ENCODE measurements around the gene PPM1H. TPM values are rescaled to one million over a fixed set of nuclear protein-coding genes. Genes with fewer than 3 reads are reported as not detected.

PPM1H gene
- total RNA-seq, 1 donor from 2014 or later, result 6.3 TPM

DNA sequence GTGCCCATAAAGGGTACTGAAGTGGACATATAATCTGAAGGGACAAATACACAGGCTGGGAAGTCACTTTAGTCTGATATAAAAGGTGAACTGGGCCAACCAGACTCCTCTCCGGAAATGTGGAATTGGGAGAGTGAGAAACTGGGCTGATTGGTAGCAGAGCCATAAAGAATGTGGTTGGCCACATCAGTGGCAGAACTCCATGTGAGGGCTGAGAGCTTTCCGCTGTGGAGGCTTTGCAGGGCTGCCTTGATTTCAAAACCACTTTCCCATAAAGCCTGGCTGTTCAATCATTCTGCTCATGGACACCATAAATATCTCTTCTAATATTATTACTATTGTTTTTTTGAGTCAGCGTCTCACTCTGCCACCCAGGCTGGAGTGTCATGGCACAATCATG, 248.0 kb downstream of the PPM1H start:
- H3K4me1 Mint-ChIP-seq (ENCODE audit: low read depth, unreplicated experiment), result no peaks in the 10 kb centered on the region
- TF ChIP-seq CTCF (IDR thresholded peaks at IDR 0.05; ENCODE audit: partially characterized antibody, unreplicated experiment), result no peak
- DNase-seq, result no peak
- no peak overlapping the region for H3K4me3 Mint-ChIP-seq (ENCODE audit: unreplicated experiment)
- H3K27me3 Mint-ChIP-seq (ENCODE audit: unreplicated experiment), result peaks cover 2% of the 10 kb centered on the region
- peaks cover 2% of the 10 kb centered on the region for H3K9me3 Mint-ChIP-seq (ENCODE audit: unreplicated experiment)
- H3K27ac Mint-ChIP-seq (ENCODE audit: unreplicated experiment), result no peak overlapping the region
- H3K36me3 Mint-ChIP-seq (ENCODE audit: unreplicated experiment), result no peaks in the 10 kb centered on the region

- Mint-ChIP-seq H3K36me3 (ENCODE audit: unreplicated experiment) (no peaks in the 10 kb centered on the region), H3K4me3 (ENCODE audit: unreplicated experiment) (no peak overlapping the region), H3K4me1 (ENCODE audit: low read depth, unreplicated experiment) (no peaks in the 10 kb centered on the region), H3K9me3 (ENCODE audit: unreplicated experiment) (peaks cover 2% of the 10 kb centered on the region), H3K27ac (ENCODE audit: unreplicated experiment) (no peak overlapping the region), H3K27me3 (ENCODE audit: unreplicated experiment) (peaks cover 2% of the 10 kb centered on the region)
- no peak for TF ChIP-seq CTCF (IDR thresholded peaks at IDR 0.05; ENCODE audit: partially characterized antibody, unreplicated experiment)
- DNase-seq, result no peak
Measured at GRCh38 chr12:62684570-62685295, 250.2 kb downstream of the PPM1H start.

- TF ChIP-seq CTCF (IDR thresholded peaks at IDR 0.05; ENCODE audit: partially characterized antibody, unreplicated experiment), result no peak
- no peak for DNase-seq
- no peak overlapping the region for H3K27ac Mint-ChIP-seq (ENCODE audit: unreplicated experiment)
- H3K27me3 Mint-ChIP-seq (ENCODE audit: unreplicated experiment), result no peaks in the 10 kb centered on the region
- no peaks in the 10 kb centered on the region for H3K9me3 Mint-ChIP-seq (ENCODE audit: unreplicated experiment)
- H3K4me3 Mint-ChIP-seq (ENCODE audit: unreplicated experiment), result no peak overlapping the region
- H3K4me1 Mint-ChIP-seq (ENCODE audit: low read depth, unreplicated experiment), result no peaks in the 10 kb centered on the region
- no peaks in the 10 kb centered on the region for H3K36me3 Mint-ChIP-seq (ENCODE audit: unreplicated experiment)
Measured at GRCh38 chr12:62683776-62684569, 251.0 kb downstream of the PPM1H start.

DNA sequence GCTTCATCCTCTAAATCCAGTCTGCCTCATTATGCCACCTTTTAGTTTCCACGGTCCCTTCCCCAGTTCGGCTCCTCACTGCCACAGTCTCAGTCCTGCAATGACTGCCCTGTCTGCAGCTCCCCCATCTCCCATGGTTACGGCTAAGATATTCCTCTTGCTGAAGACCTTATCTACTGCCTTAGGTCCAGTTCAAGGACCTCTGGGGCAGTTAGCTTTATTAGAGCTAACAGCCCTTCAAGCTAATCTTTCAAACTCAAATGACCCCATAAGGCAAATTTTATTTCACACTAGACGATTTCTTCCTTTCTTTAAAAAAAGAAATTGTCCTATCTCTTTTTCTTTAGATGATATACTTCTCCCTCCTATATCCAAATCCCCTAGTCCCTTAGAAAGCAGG, 253.6 kb downstream of the PPM1H start:
- DNase-seq, result no peak
- H3K27me3 Mint-ChIP-seq (ENCODE audit: unreplicated experiment), result no peaks in the 10 kb centered on the region
- no peaks in the 10 kb centered on the region for H3K4me1 Mint-ChIP-seq (ENCODE audit: low read depth, unreplicated experiment)
- no peak overlapping the region for H3K27ac Mint-ChIP-seq (ENCODE audit: unreplicated experiment)
- no peak for TF ChIP-seq CTCF (IDR thresholded peaks at IDR 0.05; ENCODE audit: partially characterized antibody, unreplicated experiment)
- no peaks in the 10 kb centered on the region for H3K36me3 Mint-ChIP-seq (ENCODE audit: unreplicated experiment)
- peaks cover 8% of the 10 kb centered on the region for H3K9me3 Mint-ChIP-seq (ENCODE audit: unreplicated experiment)
- no peak overlapping the region for H3K4me3 Mint-ChIP-seq (ENCODE audit: unreplicated experiment)

GRCh38 chr12:62679608-62680007, 255.3 kb downstream of the PPM1H start:
- Mint-ChIP-seq H3K36me3 (ENCODE audit: unreplicated experiment) (peaks cover 4% of the 10 kb centered on the region), H3K4me1 (ENCODE audit: low read depth, unreplicated experiment) (no peaks in the 10 kb centered on the region), H3K4me3 (ENCODE audit: unreplicated experiment) (no peak overlapping the region), H3K27me3 (ENCODE audit: unreplicated experiment) (peaks cover 2% of the 10 kb centered on the region), H3K27ac (ENCODE audit: unreplicated experiment) (no peak overlapping the region), H3K9me3 (ENCODE audit: unreplicated experiment) (peaks cover 8% of the 10 kb centered on the region)
- TF ChIP-seq CTCF (IDR thresholded peaks at IDR 0.05; ENCODE audit: partially characterized antibody, unreplicated experiment), result no peak
- DNase-seq, result no peak
